ENCODE data around the gene VEGFB. TPM values are rescaled to one million over a fixed set of nuclear protein-coding genes. Genes with fewer than 3 reads are reported as not detected.

Gene VEGFB
- total and polyA plus RNA-seq, 2 donors (not counting 3 experiments of a cell fraction or from before 2014, with no cell fraction given): 19.3 to 98.1 TPM

GRCh38 chr11:64269540-64270220 is 35.3 kb downstream of the VEGFB start:
- Histone ChIP-seq H3K9ac (replicated peaks; ENCODE audit: extremely low read depth, insufficient read depth, low read length) (peak overlapping the region; percentile 76), H4K20me1 (replicated peaks; ENCODE audit: control insufficient read depth, extremely low read depth, insufficient read depth, low read length) (no peaks in the 10 kb centered on the region), H3K9me3 (replicated peaks; ENCODE audit: control insufficient read depth, insufficient read depth, low read length) (no peaks in the 10 kb centered on the region), H3K27me3 (ENCODE audit: control insufficient read depth in 2 of 2, insufficient read depth in 2 of 2, low read length in 2 of 2) (no peaks in the 10 kb centered on the region), H2AFZ (ENCODE audit: low read depth, low read length) (peak overlapping the region; percentile 9), H3K4me3 (replicated peaks in 1 of 3; ENCODE audit: insufficient read depth in 1 of 3, low read depth in 1 of 3, low read length in 3 of 3) (peak overlapping the region in 2 of 3 experiments; percentile 58 to 66), H3K4me1 (ENCODE audit: control insufficient read depth, extremely low read depth, insufficient read depth, low read length) (peaks cover 38% of the 10 kb centered on the region), H3K9me1 (replicated peaks; ENCODE audit: control insufficient read depth, extremely low read depth, insufficient read depth, low read length) (no peaks in the 10 kb centered on the region), H3K27ac (ENCODE audit: insufficient read depth, low read depth, low read length) (peak overlapping the region; percentile 76), H3K79me2 (ENCODE audit: control insufficient read depth, insufficient read depth, low read length) (no peaks in the 10 kb centered on the region), H3K36me3 (ENCODE audit: control insufficient read depth in 2 of 2, extremely low read depth in 1 of 2, insufficient read depth in 2 of 2, low read length in 2 of 2) (peaks cover 0 to 13% of the 10 kb centered on the region in 2 experiments), H3K4me2 (ENCODE audit: insufficient read depth, low read length) (peak overlapping the region; percentile 43)
- peak; percentile 99 for FAIRE-seq
- ChIA-PET POLR2A (interaction anchor here (1.0 to 2.6 kb wide), 2 partner anchors 24 to 28 kb away, joined by 3 to 10 read pairs; partner anchors contain the start of gene PPP1R14B), CTCF (interaction anchor here (0.9 to 5.6 kb wide), 9 partner anchors 11 to 85 kb away, joined by 3 to 60 read pairs (median 5); partner anchors contain the start of genes CATSPERZ, FERMT3, PLCB3 and PPP1R14B)
- intact Hi-C loops (cut with micrococcal nuclease): loop anchor here (1.0 to 2.0 kb wide), 8 partner anchors 16 to 509 kb away; partner anchors contain the start of genes DNAJC4, ESRRA, GPR137 and PLCB3
- TF ChIP-seq POLR2A (IDR thresholded peaks at IDR 0.05; ENCODE audit: low read depth, low read length) (peak; percentile 73), POLR2AphosphoS5 (IDR thresholded peaks at IDR 0.05; ENCODE audit: insufficient read depth, low read depth, low read length) (peak; percentile 92)
- TF ChIP-seq, protein P1, sequence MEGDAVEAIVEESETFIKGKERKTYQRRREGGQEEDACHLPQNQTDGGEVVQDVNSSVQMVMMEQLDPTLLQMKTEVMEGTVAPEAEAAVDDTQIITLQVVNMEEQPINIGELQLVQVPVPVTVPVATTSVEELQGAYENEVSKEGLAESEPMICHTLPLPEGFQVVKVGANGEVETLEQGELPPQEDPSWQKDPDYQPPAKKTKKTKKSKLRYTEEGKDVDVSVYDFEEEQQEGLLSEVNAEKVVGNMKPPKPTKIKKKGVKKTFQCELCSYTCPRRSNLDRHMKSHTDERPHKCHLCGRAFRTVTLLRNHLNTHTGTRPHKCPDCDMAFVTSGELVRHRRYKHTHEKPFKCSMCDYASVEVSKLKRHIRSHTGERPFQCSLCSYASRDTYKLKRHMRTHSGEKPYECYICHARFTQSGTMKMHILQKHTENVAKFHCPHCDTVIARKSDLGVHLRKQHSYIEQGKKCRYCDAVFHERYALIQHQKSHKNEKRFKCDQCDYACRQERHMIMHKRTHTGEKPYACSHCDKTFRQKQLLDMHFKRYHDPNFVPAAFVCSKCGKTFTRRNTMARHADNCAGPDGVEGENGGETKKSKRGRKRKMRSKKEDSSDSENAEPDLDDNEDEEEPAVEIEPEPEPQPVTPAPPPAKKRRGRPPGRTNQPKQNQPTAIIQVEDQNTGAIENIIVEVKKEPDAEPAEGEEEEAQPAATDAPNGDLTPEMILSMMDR (IDR thresholded peaks at IDR 0.05; ENCODE audit: extremely low read depth in 1 of 2, insufficient read depth in 1 of 2, low read depth in 1 of 2, low read length in 2 of 2): no peak
- TSS peak; percentile 30 for BruUV-seq (replicated peaks)
- peak; percentile 100 for DNase-seq (ENCODE audit: low read depth, low spot score)
- dilution Hi-C loops (cut with MboI; ENCODE audit: extremely low pct_ligation_motif_present, low sequenced_read_pairs): no loop called here
